ENCODE data around the gene CLEC7A.

CLEC7A gene

GRCh38 chr12:10088955-10089900 lies 40.8 kb downstream of the CLEC7A start:
- DNase-seq: no peak

GRCh38 chr12:10088031-10088430 lies 42.0 kb downstream of the CLEC7A start:
- no peak for DNase-seq

DNA sequence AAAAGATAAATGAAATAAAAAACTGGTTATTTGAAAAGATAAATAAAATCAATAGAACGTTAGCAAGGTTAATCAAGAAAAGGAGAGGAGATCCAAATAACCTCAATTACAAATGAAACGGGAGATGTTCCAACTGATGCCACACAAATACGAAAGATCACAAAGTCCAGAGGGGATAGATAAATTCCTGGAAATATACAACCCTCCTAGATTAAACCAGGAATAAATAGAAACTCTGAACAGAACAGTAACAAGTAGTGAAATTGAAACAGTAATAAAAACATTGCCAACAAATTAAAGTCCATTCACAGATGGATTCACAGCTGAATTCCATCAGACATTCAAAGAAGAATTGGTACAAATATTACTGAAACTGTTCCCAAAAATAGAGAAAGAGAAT lies 43.6 kb downstream of the CLEC7A start:
- no peak for DNase-seq

DNA sequence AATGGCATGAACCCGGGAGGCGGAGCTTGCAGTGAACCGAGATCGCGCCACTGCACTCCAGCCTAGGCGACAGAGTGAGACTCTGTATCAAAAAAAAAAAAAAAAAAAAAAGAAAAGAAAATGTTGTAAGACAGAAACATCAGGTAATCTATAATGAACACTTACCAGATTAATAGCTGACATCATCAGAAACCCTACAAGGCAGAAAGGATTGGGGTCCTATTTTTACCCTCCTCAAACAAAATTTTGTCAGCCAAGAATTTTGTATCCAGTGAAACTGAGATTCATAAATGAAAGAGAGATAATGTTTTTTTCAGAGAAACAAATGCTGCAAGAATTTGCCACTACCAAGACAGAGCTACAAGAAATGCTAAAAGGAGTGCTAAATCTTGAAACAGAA lies 45.3 kb downstream of the CLEC7A start:
- no peak for DNase-seq

GRCh38 chr12:10082117-10082874 lies 47.7 kb downstream of the CLEC7A start:
- DNase-seq: no peak

DNA sequence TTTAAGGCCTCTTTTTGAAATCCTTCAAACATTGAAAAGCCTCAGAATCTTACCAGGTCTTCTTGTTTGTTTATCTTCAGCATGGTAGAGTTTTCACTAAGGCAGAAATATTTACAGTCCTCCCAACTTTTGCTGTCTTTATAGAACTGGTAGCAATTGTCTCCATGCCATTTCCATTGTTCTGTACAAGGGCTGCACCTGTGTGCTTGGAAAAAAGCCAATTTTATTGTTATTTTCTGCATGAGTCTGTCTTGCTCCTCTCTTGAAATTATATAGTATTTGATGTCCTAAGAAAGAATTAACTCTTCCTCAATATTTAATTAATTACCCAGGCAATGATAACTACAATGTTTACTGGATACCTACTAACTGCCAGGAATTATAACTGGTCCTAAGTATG lies 54.5 kb downstream of the CLEC7A start:
- DNase-seq: no peak

GRCh38 chr12:10073261-10073660 lies 56.7 kb downstream of the CLEC7A start:
- no peak for DNase-seq

- DNase-seq: no peak
These were observed 57.9 kb downstream of the CLEC7A start for GRCh38 chr12:10072131-10072530.

DNA sequence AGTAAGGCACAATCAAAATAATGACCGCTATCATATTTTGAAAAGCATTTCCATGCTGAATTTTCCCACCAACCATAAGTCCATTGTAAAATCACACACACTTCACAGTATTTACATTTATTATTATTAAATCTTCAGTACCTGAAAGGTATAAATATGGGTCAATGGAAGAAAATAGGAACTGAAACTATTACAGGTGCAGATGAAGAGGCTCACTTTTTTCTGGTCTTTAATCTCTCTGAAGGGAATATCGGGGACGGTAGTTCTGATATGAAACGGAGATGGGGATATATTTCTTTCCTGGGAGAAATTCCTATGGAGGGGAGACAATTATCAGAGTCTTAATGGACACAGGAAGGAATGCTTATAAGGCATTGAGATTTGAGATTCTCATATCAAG lies 59.6 kb downstream of the CLEC7A start:
- DNase-seq: no peak

DNA sequence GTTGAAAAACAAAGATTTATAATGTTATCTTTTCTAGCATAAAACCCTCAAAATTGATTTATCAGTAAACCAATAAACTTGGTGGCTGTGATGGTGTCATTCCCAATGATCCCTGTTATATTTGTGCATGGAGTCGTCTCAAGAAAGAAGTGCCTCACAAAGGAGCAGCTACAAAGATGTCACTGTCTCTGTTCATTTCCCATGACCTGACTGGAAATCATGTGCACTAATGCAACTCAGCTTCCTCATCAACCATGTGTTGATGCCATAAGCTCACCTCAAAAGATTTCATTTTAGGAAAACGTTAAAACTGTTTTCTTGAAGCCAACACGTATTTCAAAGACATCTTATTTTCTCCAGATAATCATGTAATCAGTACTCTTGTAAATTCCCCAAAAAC lies 60.0 kb downstream of the CLEC7A start:
- no peak for DNase-seq

GRCh38 chr12:10069099-10069498 lies 60.9 kb downstream of the CLEC7A start:
- no peak for DNase-seq

DNA sequence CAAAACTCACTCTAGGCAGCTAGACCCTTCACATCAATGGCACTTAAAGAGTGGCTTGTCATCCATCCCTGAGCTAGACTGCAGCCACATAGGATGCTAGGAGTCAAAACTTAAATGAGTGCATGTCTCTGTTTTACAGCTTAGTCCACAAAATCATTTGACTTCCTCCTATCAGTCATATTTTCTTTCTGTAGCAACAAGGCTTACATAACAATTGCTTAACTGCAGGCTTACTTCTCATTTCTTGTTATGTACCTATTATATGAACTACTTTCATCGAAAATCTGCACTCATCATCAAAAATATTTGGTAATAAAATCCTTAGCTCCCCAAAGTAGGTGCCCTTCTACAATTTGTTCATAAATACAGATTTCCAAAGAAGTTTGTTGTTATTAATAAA lies 61.4 kb downstream of the CLEC7A start:
- DNase-seq: no peak

DNA sequence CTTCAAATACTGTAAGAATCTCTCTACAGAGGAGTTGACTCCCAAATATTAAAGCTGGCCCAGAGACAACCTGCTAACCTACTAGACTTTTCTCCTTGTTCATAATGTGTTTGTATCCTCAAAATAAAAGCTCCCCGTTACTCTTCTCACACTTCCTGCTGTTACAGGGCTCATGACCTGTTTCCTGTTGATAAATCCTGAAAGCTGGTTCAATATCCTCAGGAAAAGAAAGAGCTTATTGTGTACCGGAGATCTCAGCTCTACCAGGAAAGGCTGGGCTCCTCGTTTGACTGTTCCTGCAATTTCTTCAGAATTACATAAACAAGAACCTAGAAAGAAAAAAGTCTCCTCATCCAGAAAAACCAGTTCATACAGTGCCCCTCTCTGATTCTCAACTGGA lies 62.1 kb downstream of the CLEC7A start:
- no peak for DNase-seq

- DNase-seq: no peak
These were observed 62.7 kb downstream of the CLEC7A start for GRCh38 chr12:10067264-10067663.
